Astrocyte of the cerebellum (primary cell): Measurements from ENCODE around the gene C22orf23.

Source experiments
- DNase-seq: peaks from one replicate; pipeline ENCODE4 v3.0.0-alpha.2; 2011; ENCODE audit warnings: low read depth
- H3K4me3 ChIP-seq: 2 replicates; pipeline ENCODE4 v1.5.1; 2011; ENCODE audit warnings: mild to moderate bottlenecking, low read depth, low read length, moderate library complexity
- CTCF ChIP-seq: IDR thresholded peaks from 2 replicates; pipeline ENCODE4 v1.5.1; 2012; ENCODE audit warnings: low read length, low read depth, moderate library complexity, mild to moderate bottlenecking; ENCODE audit errors: missing control alignments
- in situ Hi-C: cut with HindIII; loops from 2 replicates; pipeline ENCODE4 v1.10.0; 2017; ENCODE audit warnings: low sequenced_read_pairs

C22orf23 gene

DNA sequence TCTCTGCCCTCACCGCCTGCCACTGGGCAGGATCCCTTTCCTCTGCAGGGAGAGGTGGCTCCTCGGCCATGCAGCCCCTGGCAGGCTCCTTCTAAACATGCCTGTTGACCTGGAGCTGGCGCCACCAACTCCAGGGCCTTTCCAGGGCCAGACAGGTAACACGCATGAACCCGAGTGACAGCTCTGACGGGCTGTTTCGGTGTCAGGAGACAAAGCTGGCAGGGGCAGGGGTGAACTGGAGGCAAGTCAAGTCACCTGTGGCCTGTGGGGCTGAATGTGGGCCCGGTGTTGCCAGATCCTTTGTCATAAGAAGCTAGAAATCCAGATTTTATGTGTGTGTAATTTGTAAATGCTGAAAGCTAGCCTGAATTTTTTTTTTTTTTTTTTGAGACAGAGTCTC lies 11.3 kb downstream of the C22orf23 start:
- TF ChIP-seq CTCF, result no peak
- no peak for DNase-seq

GRCh38 chr22:37940698-37941376 lies 12.6 kb downstream of the C22orf23 start:
- H3K4me3 ChIP-seq, result no peak overlapping the region
- in situ Hi-C loops, result no loop called here
- TF ChIP-seq CTCF, result no peak
- DNase-seq, result no peak

More for the DNA sequence above, 11.3 kb downstream of the C22orf23 start:
- in situ Hi-C loops, result no loop called here
- H3K4me3 ChIP-seq, result no peak overlapping the region

- H3K4me3 ChIP-seq, result no peak overlapping the region
- DNase-seq, result peak; percentile 88
- peak; percentile 99 for TF ChIP-seq CTCF
- in situ Hi-C loops, result no loop called here
Observed at GRCh38 chr22:37933711-37934376, 19.6 kb downstream of the C22orf23 start.

GRCh38 chr22:37932821-37933578 lies 20.4 kb downstream of the C22orf23 start:
- H3K4me3 ChIP-seq, result no peak overlapping the region
- in situ Hi-C loops, result no loop called here

DNA sequence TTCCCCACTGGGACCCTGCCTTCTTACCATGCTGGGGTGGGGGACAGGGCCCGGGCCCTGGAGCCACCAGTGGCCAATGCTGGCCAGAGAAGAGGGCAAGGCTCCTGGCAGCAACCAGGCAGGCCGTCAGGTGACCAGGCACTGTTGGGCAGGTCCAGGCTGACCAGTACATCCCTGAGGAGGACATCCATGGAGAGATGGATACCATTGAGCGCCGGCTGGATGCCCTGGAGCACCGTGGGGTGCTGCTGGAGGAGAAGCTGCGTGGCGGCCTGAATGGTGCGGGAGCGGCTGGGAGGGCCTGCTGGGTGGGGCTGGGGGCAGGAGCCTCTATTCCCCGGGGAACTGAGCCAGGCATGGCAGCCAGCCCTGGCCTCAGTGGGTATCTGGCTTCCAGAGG lies 21.0 kb downstream of the C22orf23 start:
- in situ Hi-C loops, result no loop called here
- no peak for DNase-seq

More at GRCh38 chr22:37932821-37933578, 20.4 kb downstream of the C22orf23 start:
- no peak for DNase-seq
- TF ChIP-seq CTCF, result no peak

More for the DNA sequence above, 21.0 kb downstream of the C22orf23 start:
- no peak overlapping the region for H3K4me3 ChIP-seq
- TF ChIP-seq CTCF, result no peak
